NK-92 (cell line): ENCODE data around the gene GCC2.
"Not testable (repeated sequence)": the region's sequence is repeated elsewhere in the genome, so short reads cannot be mapped to it uniquely, and the experiment has no call there.

Experiments used
- DNase-seq: peaks from one replicate; lab custom pipeline; 2025; ENCODE audit not compliant: unreplicated experiment; lab: John Stamatoyannopoulos, UW

Gene GCC2

GRCh38 chr2:108514478-108514877 is 65.5 kb downstream of the GCC2 start:
- not testable (repeated sequence) for DNase-seq

- DNase-seq = not testable (repeated sequence)
Observed at GRCh38 chr2:108524688-108525087, 75.7 kb downstream of the GCC2 start.

GRCh38 chr2:108525258-108525657 is 76.3 kb downstream of the GCC2 start:
- not testable (repeated sequence) for DNase-seq

GRCh38 chr2:108531674-108532055 is 82.7 kb downstream of the GCC2 start:
- no peak for DNase-seq

GRCh38 chr2:108533832-108534583 is 85.0 kb downstream of the GCC2 start, which contains the start of gene LIMS1:
Gene LIMS1 (plus strand): TSS chr2:108534470. CDS start chr2:108534563, 93 bp downstream.
- peak; percentile 16 for DNase-seq

- DNase-seq = no peak
Observed at GRCh38 chr2:108534584-108535356, 85.8 kb downstream of the GCC2 start.

- no peak for DNase-seq
Observed at GRCh38 chr2:108535357-108535631, 86.3 kb downstream of the GCC2 start.

GRCh38 chr2:108536133-108536780 is 87.3 kb downstream of the GCC2 start:
- no peak for DNase-seq

GRCh38 chr2:108536911-108537310 is 87.9 kb downstream of the GCC2 start:
- DNase-seq = no peak

GRCh38 chr2:108538000-108538625 is 89.1 kb downstream of the GCC2 start:
- no peak for DNase-seq

- no peak for DNase-seq
Observed at GRCh38 chr2:108541451-108541850, 92.4 kb downstream of the GCC2 start.

GRCh38 chr2:108542071-108542470 is 93.1 kb downstream of the GCC2 start:
- DNase-seq = no peak

GRCh38 chr2:108547606-108548005 is 98.6 kb downstream of the GCC2 start:
- no peak for DNase-seq

GRCh38 chr2:108548208-108549003 is 99.4 kb downstream of the GCC2 start:
- no peak for DNase-seq

GRCh38 chr2:108552566-108552965 is 103.6 kb downstream of the GCC2 start:
- DNase-seq = no peak

- DNase-seq = no peak
Observed at GRCh38 chr2:108553209-108553919, 104.4 kb downstream of the GCC2 start.

- DNase-seq = no peak
Observed at GRCh38 chr2:108554528-108554927, 105.5 kb downstream of the GCC2 start.

- no peak for DNase-seq
Observed at GRCh38 chr2:108555572-108555971, 106.6 kb downstream of the GCC2 start.

GRCh38 chr2:108556581-108556980 is 107.6 kb downstream of the GCC2 start:
- DNase-seq = not testable (repeated sequence)
